GM12878 (cell line): ENCODE data around the gene KIAA1191.

Source experiments
- ASH2L ChIP-seq: fragments of 300-600, 200-600 bp; sonication (generic); IDR thresholded peaks from 2 replicates; pipeline ENCODE4 v1.6.1; 2017; ENCODE audit warnings: low read depth, mild to moderate bottlenecking, borderline replicate concordance
- CBFB ChIP-seq: IDR thresholded peaks from 2 replicates; pipeline ENCODE4 v1.6.1; 2016; ENCODE audit warnings: antibody characterized with exemption, low read depth
- CHD2 ChIP-seq: IDR thresholded peaks from 2 replicates; pipeline ENCODE4 v1.6.1; 2011; ENCODE audit warnings: low read depth, low read length, improper control_type of control experiment, borderline replicate concordance
- CREB1 ChIP-seq: IDR thresholded peaks from 2 replicates; pipeline ENCODE4 v1.6.1; 2012; ENCODE audit warnings: low read depth, mild to moderate bottlenecking, inconsistent platforms
- IKZF1 ChIP-seq: fragments of 450-650 bp; conservative IDR thresholded peaks from 2 replicates; pipeline ENCODE4 v1.6.1; 2017; ENCODE audit warnings: antibody characterized with exemption, mild to moderate bottlenecking
- MYC ChIP-seq: IDR thresholded peaks from 2 replicates; pipeline ENCODE4 v1.6.1; 2011; ENCODE audit warnings: mild to moderate bottlenecking, low read length, moderate library complexity, inconsistent platforms; ENCODE audit not compliant: insufficient read depth, insufficient replicate concordance, insufficient read length, severe bottlenecking
- POLR2A ChIP-seq: IDR thresholded peaks from 2 replicates; pipeline ENCODE4 v1.6.1; 2011; ENCODE audit warnings: low read depth, mild to moderate bottlenecking, low read length
- POLR2AphosphoS5 ChIP-seq: IDR thresholded peaks from 2 replicates; pipeline ENCODE4 v1.6.1; 2011; ENCODE audit warnings: mild to moderate bottlenecking, low read length, inconsistent platforms
- SMC3 ChIP-seq: IDR thresholded peaks from 2 replicates; pipeline ENCODE4 v1.6.1; 2011; ENCODE audit warnings: low read length, improper control_type of control experiment, borderline replicate concordance
- SREBF2 ChIP-seq: IDR thresholded peaks from 2 replicates; pipeline ENCODE4 v1.6.1; 2012; ENCODE audit warnings: mild to moderate bottlenecking, low read length
- TCF7 ChIP-seq: IDR thresholded peaks from 2 replicates; pipeline ENCODE4 v1.6.1; 2014; ENCODE audit warnings: antibody characterized with exemption, borderline replicate concordance
- TF ChIP-seq, protein P1 (sequence below), 3 experiments: IDR thresholded peaks in 2 of 3; conservative IDR thresholded peaks in 1 of 3; 2 replicates each; pipeline ENCODE4 v1.5.1; 2011; ENCODE audit warnings: low read depth in 3 of 3, low read length in 3 of 3, mild to moderate bottlenecking in 3 of 3, control low read depth in 2 of 3, moderate library complexity in 2 of 3, inconsistent platforms in 1 of 3, mixed read lengths in 1 of 3; ENCODE audit not compliant: control insufficient read depth in 2 of 3, insufficient read depth in 1 of 3; ENCODE audit errors: extremely low read depth in 1 of 3
- TF ChIP-seq, protein P2 (sequence below): IDR thresholded peaks from 2 replicates; pipeline ENCODE4 v1.6.1; 2011; ENCODE audit warnings: low read depth, mild to moderate bottlenecking, low read length, moderate library complexity, borderline replicate concordance; ENCODE audit errors: extremely low read depth
- TF ChIP-seq, protein P3 (sequence below): IDR thresholded peaks from 2 replicates; pipeline ENCODE4 v1.6.1; 2012; ENCODE audit warnings: low read depth, low read length, improper control_type of control experiment

DNA sequence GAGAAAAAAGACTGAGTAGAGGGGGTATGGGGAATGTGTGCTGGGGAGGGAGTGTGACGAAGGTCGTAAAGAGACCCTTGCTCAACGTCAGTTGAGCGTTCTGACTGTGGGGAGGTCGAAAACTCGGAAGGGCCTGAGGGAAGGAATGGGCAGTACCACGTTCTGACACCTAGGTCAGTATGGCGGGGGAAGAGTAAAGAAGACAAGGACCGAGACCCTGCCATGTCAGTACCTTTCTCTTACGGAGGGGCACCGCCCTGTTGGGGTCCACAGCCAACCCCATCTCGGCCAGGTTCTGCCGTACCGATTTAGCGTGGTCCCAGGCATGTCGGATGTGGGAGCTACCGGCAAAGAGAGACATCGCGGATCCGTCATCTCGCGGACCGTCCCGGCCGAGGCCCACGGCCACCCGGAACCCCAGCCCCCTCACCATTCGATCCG, 26.5 kb upstream of the KIAA1191 start:
- TF ChIP-seq MYC (no peak), POLR2AphosphoS5 (no peak), CREB1 (no peak), POLR2A (no peak), IKZF1 (no peak), ASH2L (no peak), CHD2 (no peak), CBFB (no peak), TCF7 (no peak), SREBF2 (no peak), SMC3 (no peak)
- TF ChIP-seq, protein P1, sequence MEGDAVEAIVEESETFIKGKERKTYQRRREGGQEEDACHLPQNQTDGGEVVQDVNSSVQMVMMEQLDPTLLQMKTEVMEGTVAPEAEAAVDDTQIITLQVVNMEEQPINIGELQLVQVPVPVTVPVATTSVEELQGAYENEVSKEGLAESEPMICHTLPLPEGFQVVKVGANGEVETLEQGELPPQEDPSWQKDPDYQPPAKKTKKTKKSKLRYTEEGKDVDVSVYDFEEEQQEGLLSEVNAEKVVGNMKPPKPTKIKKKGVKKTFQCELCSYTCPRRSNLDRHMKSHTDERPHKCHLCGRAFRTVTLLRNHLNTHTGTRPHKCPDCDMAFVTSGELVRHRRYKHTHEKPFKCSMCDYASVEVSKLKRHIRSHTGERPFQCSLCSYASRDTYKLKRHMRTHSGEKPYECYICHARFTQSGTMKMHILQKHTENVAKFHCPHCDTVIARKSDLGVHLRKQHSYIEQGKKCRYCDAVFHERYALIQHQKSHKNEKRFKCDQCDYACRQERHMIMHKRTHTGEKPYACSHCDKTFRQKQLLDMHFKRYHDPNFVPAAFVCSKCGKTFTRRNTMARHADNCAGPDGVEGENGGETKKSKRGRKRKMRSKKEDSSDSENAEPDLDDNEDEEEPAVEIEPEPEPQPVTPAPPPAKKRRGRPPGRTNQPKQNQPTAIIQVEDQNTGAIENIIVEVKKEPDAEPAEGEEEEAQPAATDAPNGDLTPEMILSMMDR (IDR thresholded peaks at IDR 0.05 in 2 of 3, conservative IDR thresholded peaks at IDR 0.05 in 1 of 3; ENCODE audit: control insufficient read depth in 2 of 3, extremely low read depth in 1 of 3, insufficient read depth in 1 of 3, low read depth in 3 of 3, low read length in 3 of 3): no peak
- TF ChIP-seq, protein P2, sequence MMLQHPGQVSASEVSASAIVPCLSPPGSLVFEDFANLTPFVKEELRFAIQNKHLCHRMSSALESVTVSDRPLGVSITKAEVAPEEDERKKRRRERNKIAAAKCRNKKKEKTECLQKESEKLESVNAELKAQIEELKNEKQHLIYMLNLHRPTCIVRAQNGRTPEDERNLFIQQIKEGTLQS: no peak
- TF ChIP-seq, protein P3, sequence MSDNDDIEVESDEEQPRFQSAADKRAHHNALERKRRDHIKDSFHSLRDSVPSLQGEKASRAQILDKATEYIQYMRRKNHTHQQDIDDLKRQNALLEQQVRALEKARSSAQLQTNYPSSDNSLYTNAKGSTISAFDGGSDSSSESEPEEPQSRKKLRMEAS: no peak
